Neural progenitor cell (in vitro differentiated cells): Measurements from ENCODE around the gene TCAIM.

Source experiments
- CTCF ChIP-seq: fragments of 200-600 bp; sonication (generic); IDR thresholded peaks from 2 replicates; pipeline ENCODE4 v1.5.1; 2017; ENCODE audit warnings: antibody characterized with exemption, mild to moderate bottlenecking
- EZH2 ChIP-seq: fragments of 200-600 bp; sonication (generic); IDR thresholded peaks from 2 replicates; pipeline ENCODE4 v1.6.1; 2017; ENCODE audit warnings: antibody characterized with exemption, mild to moderate bottlenecking, moderate library complexity

- TF ChIP-seq CTCF (no peak), EZH2 (no peak)
Observed at GRCh38 chr3:44324584-44324983, 14.0 kb upstream of the TCAIM start.
